SKM-1 (cell line): ENCODE results near the gene AUTS2.

Source experiments
- DNase-seq: peaks from one replicate; lab custom pipeline; 2025; ENCODE audit not compliant: unreplicated experiment; lab: John Stamatoyannopoulos, UW

Gene AUTS2

DNA sequence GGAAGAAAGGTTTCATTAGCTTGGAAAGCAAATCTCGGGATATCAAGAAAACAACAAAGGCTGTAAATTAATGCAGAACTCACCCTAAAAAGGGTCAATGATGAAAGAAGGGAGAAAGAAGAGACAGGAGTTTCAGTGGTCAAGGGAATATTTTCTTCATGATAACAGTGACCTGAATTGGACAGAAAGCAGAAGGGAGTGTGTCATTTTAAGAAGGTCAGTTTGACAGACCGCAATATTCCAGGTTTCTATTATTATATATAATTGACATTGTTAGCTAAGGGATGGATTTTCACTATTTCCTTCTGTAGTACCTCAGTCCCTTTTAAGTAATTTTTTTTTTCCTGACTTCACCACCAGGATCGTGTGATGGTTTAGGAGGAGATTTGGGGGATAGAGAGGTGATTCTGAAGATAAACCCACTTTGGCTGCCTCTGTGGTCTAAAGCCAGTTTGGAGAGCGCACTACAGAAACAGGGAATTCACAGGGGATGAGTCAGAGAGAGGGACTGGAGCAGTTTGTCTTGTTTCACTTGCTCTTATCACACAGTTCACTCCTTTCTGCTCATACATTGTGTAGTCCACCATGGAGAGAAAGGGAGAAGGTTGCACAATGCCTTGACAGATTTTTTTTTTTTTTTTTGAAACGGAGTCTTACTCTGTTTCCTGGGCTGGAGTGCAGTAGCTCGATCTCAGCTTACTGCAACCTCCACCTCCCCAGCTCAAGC, 417.9 kb downstream of the AUTS2 start:
- no peak for DNase-seq

DNA sequence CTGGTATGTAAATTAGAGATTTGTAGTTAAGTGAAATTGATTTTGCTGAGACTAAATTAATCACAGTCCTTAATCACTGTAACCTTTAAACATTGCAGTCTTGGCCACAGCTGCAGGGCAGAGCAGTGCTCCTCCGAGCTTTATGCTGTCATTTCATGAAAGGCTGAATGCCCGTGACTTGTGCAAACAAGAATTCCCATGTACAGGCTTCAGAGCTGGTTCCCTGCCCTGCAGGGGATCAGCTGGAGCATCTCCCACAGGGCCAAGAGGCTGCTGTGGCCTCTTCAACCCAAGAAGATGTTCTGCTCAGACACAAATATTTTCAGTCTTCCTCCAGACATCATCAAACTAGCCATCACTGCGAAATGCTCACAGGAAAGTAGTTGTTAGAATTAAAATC, 419.1 kb downstream of the AUTS2 start:
- no peak for DNase-seq

DNA sequence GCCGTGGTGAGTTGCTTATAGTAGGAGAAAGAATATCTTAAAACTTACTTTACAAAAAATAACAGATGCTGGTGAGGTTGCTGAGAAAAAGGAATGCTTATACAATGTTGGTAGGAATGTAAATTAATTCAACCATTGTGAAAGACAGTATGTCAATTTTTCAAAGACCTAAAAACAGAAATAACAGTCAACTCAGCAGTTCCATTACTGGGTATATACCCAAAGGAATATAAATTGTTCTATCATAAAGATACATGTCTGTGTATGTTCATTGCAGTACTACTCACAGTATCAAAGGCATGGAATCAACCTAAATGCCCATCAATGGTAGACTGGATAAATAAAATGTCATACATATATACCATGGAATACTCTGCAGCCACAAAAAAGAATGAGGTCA, 420.4 kb downstream of the AUTS2 start:
- DNase-seq, result no peak

DNA sequence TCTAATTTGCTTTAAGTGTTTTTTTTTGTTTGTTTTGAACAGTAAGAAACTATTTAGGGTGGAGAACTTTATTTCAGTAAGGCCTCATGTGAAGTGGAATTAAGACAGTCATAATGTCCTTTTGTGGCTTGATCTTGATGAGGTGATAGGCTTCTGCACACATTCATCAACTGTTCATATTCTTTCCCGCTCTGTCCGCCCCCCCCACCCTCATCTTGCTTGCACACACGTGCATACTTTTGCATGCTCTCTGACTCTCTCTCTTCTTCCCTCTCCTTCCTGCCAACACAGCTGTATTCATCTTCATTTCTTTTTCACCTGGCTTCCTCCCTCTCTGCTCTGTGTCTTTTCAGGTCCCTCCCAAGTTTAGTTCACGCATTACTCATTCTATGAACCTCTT, 429.6 kb downstream of the AUTS2 start:
- DNase-seq, result no peak

DNA sequence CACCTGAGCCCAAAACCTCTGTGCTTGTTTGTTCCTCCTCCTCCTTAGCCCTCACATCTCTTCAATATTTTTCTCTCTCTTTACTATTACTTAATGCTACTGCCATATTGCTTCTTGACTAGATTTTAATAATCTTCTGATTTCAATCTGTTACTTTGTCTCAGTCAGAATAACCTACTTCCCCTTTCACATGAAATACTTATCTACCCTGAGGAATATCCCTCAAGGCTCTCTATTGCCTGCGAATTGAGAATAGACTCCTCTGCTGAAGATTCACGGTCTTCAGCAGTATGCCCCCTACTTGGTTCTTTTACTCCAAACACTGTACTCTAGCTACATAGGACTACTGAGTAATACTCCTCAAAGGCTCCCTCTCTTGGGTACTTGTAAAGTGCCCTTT, 430.3 kb downstream of the AUTS2 start:
- no peak for DNase-seq

DNA sequence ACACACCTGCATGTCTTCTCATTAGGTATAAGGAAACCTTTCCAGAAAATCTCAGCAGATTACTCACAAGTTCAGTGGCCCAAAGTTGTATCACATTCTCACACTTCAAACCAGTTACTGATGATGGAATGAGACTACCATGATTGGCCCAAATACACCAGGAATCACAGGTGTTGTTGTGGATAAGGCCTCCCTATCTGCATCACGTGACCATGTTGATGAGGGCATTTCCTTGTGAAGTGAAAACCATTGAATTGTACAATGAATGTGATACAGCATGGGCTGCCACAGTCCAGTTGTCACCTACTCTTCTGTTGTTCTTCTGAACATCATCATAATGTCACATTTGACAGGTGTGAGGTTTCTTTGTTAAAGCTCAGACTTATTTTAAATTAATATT, 431.7 kb downstream of the AUTS2 start:
- no peak for DNase-seq

DNA sequence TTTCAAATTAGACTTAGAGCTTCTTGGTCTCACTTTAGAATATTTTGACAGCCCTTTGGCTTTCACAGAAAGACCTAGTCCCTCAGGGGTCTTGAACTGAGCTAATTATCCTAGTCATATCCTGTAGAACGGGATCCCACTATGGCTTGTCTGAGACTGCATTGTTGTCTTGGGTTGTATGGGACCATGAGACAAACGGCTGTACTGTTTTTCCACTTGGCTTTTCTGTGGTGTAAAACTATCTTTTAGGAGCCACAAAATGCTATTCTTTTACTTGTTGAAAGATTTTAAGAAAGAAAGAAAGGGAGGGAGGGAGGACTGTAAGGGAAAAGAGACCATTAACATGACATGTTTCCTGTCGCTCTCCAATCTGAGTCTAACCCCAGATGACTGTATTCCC, 432.5 kb downstream of the AUTS2 start:
- no peak for DNase-seq

DNA sequence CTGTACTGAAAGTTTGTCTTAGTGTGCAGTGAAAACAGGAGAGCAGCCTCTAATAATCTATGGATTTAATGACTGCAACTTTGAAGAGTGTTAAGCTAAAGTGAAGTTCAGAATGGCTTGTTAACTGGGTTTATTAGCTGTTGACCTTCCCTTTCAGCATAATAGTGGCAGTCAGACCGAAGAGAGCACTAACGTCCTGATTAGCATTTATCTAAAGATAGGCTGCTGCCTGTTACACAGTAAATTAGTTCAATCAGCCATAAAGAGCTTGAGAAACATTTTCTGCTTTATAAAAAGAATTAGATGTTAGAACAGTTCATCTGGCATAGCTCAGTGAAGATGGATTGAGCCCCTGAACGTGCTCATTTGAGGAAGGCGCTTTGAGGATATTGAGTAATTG, 433.0 kb downstream of the AUTS2 start:
- DNase-seq, result no peak

DNA sequence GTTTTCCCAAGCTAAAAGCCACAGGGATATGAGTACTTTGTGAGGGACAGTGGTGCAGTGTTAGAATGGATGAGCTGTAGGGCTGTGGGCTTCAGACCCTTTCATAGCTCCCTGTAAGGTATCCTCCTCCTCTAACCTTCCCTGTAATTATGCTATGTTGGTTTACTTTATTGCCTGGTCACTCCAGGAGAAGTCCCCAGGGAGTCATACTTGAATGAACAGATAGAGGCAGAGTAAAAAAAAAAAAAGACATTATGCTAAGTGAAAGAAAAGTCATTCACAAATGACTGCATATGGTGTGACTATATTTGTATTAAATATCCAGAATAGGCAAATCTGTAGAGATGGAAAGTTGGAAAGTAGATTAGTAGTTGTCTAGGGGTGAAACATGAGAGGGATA, 434.4 kb downstream of the AUTS2 start:
- no peak for DNase-seq

DNA sequence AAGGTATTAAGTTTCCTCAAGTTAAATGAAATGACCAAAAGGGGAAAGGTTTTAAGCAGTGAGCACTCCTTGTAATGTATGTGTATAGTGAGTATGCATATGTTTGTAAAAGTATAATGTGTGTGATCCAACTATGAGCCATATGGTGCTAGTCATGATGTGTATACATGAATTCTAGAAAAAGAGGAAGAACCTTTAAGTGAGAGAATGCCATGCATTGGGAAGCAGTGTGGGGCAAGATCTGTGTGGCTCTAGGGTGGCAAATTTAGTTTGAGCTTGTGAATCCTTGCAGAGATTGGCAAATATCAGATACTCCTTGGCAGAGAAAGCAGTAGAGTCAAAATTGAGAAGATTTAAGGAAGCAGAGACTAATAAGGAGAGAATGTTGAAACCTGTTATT, 435.0 kb downstream of the AUTS2 start:
- DNase-seq, result no peak

DNA sequence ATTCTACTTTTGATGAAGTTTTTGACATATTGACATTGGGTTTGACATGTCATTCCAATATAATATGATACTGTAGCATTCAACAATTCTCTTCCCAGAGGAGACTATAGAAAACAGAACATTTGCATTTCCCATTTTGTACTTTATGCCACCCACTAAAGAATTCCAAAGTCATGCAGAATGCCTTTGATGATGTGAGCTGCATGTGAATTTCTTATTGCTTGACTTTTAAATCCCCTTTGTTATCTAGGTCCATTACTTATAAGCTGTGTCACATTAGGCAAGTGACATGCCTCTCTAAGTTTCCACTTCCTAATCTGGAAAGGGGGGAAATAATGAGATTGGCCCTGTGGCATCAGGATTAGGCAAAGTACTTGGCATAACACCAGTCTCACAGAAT, 436.7 kb downstream of the AUTS2 start:
- DNase-seq, result no peak

DNA sequence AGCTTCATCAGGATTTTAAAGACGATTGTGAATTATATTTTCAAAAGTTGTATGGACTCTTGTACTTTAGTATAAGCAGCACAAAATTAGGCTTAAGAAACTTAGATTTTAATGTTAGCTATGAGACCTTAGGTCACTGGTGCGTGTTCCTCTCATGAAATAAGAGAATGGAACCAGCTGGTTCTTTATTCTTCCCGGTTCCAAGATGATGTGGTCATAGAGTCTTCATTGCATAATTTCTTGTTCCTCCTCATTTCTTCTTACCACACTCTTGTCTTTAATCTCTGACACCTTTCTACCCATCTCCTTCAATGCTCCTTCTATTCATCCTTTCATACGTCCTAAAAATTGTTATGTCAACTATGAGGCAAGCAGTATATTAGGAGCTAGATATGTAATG, 437.2 kb downstream of the AUTS2 start:
- DNase-seq, result no peak

DNA sequence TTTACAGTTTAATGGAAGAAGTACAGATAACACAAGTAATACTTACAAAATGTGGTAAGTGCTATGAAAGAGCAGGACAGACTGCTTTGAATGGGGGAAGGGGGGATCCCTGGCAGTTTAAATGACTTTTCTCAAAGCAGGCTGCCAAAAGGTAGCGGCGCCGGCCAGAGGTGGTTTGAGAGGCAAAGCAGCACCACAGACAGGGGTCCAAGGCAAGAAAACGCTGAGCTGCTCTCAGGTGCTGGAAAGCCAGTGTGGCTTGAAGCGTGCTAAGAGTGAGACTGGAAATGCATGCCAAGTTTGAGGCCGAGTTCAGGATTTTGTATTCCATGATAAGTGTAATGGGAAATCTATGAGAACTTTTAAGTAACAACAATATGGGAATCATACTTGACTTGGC, 437.7 kb downstream of the AUTS2 start:
- DNase-seq, result no peak

DNA sequence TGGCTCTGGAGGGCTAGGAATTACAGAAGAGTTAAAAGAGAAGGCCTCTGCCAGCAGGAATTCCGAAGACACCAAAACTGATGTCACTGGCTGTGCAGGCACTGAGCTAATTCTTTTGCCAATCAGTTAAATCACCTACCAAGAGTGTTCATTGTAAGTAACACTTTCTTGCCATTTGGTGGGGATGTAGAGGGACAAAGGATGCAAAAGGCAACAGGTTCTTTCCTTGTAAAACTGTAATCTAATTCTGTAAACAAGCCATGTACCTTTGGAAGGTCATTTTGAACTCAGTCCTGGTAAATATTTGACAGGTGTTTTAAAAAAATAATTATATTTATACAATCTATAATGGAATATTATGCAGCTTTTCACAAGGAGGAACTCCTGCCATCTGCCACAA, 438.4 kb downstream of the AUTS2 start:
- no peak for DNase-seq

DNA sequence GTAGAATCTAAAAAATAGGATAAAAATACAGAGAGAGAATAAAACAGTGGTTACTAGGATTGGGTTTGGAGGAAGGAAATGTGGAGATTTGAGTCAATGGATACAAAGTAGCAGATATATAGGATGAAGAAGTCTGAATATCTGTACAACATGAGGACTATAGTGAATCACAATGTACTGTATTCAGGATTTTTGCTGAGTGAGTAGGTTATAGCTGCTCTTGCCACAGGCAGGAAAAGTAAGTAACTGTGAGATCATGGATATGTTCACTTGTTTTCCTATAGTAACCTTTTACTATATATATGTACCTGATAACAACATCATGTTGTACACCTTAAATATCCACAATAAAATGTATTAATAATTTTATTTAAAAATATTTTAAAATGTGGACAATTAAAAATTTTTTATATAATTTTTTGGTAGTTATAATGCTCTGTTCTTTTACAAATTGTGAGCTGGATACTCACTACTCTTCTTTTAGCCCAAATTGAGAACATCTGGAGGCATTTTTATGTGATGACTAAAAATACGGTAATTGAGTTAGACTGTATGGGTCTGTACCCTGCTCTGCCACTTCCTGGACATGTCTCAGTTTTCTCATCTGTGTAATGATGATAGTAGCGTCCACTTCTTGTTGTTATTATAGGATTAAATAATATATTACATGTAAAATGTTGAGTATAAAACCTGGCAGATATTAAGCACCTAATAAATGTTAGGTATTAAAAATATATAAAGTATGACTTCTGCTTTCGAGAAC, 439.1 kb downstream of the AUTS2 start:
- no peak for DNase-seq

DNA sequence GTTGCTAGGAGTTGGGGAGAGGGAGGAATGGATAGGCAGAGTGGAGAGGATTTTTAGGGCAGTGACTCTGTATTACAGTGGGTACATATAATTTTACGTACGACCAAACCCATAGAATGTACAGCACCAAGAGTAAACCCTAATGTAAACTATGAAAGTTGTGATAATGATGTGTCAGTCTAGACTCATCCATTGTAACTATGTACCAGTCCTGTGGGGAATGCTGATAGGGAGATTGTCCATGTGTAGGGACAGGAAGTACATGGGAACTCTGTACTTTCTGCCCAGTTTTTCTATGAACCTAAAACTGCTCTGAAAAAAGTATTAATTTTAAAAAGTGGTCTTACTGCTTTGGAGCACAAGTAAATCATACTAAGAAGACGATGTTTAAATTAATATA, 441.8 kb downstream of the AUTS2 start:
- no peak for DNase-seq

DNA sequence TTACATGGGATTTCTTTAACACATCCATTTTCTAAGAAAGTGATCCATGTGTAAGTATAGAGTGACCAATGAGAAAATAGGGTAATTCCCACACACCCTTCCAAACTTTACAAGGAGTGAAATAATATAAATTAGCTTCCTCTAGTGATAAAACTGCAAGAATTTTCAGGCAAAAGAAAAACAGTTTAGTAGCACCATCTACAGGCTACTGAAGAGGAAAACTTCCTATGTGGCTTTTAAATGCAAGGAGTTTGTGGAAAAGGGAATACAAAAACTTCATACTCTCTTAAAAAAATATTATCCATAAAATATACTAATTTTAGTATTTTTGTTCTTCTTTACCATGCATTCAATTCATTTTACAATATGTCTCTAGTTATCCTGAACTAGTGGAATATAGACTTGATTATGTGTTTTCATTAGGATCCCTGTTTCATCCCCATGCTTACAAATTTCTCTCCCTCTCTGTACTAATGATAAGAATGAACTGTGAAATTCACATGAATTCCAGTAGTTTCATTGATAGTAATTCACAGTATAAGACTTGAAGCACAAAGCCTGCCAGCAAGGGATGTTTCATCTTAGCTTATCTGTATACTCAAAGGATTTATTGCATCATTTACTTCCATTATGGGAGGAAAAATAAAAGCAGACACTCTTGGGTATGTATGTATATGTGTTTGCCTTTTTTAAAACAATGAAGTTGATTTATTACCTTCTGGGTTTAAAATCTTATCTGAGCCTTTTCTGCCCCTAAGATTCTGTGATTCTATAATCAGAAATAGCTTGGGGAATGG, 442.9 kb downstream of the AUTS2 start:
- no peak for DNase-seq

DNA sequence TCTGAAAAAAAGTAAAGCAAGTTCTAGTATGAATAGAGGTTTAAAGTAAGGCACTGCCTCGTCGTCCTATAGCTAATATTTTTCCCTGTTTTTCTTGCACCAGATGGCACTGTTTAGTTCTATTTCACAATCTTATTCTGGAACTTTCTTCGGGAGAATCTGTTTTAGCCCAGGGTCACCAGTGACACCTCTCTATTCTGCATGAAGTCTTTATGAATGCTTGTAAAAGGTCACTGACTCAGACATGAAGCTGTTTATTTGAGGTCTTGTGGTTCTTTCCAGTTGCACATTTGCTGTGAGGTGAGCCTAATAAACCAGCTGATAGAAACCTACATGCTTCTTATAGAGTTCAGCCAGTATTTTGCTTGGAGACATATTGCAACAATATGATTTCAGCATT, 444.3 kb downstream of the AUTS2 start:
- DNase-seq, result no peak

DNA sequence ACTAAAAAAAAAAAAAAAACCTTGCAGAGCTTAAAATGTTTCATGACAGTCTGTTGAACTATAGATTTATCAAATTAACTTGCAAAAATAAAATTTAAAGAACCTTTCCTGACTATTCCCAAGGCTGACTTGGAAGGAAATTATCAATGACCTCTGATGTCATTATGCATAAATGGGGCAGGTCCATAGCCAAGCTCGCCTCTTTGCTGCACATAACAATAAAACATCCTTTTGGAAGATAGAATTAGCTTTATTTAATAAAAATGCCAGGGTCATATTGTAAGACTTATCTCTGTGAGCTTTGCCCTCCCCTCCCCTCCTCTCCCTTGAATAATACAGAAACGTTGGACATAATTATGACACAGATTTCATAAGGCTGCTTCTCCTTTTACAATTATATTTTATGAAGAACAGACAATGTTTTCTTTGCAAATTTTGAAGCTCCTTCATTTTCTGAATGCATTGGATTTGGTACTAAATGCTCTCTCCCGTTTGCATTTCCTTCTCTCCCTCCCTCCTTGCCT, 444.8 kb downstream of the AUTS2 start:
- DNase-seq, result no peak

DNA sequence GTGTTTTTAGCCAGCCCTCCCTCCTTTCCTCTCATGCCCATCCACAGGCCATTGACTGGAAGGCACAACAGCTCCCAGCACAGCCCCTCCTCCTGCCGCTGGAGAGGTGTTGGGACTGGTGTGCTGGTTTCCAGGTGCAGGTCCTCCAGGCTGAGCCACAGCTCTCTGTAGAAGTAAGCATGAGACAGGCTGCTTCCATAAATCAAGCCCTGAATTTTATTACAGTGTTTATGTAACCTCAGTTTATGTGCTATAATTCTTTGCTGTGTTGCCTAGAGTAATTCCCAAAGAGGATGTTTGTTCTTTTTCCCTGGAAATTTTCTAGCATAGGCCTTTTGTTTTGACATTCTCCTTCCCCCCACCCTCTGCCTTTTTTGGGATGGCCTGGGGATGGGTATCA, 445.8 kb downstream of the AUTS2 start:
- DNase-seq, result no peak

DNA sequence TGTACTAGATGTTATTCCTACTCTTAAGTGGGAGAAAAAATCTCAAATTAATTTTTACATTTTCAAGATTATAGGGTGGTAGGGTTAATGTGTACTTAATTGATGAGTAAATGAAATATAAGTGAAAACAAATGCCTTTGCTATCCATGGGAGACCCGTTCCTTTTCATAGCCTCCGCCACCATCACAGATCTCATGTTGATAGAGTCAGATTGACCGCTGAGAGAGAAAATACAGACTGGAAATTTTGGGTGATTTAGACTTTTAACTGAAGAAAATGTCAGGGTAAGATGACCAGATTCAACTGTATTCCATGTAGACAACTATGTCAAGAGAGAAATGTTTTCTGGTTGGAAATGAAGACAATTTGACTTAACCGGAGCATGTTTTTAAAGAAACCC, 446.2 kb downstream of the AUTS2 start:
- no peak for DNase-seq

DNA sequence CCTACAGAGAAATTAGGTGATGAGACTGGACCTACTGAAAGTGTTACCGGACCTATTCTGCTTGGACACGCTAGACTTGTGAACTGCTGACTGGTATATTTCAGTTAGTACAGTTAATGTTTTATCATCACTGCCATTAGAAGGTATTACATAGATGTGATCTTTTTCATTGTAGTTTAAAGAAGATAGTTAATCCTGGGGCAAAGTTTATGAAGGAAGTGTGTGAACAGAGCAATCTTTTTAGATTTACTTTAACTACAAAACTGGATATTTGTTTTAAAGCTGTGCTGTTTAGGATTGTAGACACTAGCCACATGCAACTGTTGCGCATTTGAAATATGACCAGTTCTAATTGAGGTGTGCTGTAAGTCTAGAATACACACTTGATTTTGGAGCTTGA, 446.7 kb downstream of the AUTS2 start:
- no peak for DNase-seq
